ENCODE measurements around the gene DHX35.

The DHX35 gene, protein sequence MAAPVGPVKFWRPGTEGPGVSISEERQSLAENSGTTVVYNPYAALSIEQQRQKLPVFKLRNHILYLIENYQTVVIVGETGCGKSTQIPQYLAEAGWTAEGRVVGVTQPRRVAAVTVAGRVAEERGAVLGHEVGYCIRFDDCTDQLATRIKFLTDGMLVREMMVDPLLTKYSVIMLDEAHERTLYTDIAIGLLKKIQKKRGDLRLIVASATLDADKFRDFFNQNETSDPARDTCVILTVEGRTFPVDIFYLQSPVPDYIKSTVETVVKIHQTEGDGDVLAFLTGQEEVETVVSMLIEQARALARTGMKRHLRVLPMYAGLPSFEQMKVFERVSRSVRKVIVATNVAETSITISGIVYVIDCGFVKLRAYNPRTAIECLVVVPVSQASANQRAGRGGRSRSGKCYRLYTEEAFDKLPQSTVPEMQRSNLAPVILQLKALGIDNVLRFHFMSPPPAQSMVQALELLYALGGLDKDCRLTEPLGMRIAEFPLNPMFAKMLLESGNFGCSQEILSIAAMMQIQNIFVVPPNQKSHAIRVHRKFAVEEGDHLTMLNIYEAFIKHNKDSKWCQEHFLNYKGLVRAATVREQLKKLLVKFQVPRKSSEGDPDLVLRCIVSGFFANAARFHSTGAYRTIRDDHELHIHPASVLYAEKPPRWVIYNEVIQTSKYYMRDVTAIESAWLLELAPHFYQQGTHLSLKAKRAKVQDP

DNA sequence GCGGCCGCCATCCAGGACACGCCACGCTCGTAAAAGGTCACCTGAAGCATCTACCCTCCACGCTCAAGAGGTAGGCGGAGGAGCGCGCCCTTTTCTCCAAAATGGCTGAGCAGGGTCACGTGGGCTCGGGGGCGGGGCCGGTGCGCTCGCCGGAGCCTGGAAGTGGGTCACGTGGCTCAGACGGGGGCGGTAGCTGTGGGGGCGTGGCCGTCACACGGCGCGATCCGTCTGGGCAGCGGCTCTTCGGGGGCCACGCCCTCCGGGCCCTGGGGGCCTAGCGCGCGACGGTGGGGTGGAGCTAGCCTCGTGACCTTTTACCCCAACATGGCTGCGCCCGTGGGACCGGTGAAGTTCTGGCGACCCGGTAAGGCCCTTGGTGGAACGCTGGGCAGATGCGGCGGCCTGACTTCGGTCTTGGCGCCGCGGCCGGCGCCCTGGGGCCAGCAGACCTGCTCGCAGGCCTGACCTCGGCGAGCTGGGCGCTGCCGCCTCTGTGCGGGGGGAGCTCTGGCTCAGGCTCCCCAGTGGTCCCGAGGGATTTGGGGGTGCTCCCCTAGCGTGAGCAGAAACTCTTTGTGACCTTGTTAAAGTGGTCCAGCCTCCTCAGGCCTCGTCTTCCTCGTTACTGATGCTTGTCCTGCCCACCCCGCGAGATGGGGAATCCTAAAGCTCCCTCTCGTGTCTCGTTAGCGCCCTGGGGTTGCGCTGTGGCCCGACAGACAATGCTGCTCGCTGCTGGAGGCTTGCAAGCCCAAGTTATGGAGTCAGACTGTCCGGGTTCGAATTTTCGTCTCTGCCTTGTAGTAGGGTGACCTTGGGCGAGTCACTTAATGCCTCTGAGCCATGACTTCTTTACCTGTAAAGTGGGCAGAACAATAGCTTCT lies at the start of gene DHX35:
Gene DHX35, plus strand, starts transcription at position 301 of the 884 bp plus-strand sequence. Its CDS starts 24 bp downstream, at position 325.
- DNase-seq = peak; percentile 99 to 100
- TF ChIP-seq GATA1 (IDR thresholded peaks at IDR 0.05; ENCODE audit: low read depth, low read length) = no peak
- peak; percentile 84 for TF ChIP-seq POLR2A (IDR thresholded peaks at IDR 0.05; ENCODE audit: low read length)

DNA sequence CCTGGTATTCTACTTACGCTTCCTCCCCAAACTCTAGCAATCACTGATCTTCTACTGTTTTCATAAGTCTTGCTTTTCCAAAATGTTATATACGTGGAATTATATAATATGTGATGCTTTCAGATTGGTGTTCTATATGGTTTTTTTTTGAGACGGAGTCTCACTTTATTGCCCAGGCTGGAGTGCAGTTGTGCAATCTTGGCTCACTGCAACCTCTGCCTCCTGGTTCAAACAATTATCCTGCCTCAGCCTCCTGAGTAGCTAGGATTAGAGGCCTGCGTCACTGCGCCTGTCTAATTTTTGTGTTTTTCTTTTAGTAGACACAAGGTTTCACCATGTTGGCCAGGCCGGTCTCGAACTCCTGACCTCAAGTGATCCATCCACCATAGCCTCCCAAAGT lies 46.8 kb upstream of the DHX35 start:
- DNase-seq = no peak
- TF ChIP-seq POLR2A (IDR thresholded peaks at IDR 0.05; ENCODE audit: low read length) (no peak), GATA1 (IDR thresholded peaks at IDR 0.05; ENCODE audit: low read depth, low read length) (no peak)

DNA sequence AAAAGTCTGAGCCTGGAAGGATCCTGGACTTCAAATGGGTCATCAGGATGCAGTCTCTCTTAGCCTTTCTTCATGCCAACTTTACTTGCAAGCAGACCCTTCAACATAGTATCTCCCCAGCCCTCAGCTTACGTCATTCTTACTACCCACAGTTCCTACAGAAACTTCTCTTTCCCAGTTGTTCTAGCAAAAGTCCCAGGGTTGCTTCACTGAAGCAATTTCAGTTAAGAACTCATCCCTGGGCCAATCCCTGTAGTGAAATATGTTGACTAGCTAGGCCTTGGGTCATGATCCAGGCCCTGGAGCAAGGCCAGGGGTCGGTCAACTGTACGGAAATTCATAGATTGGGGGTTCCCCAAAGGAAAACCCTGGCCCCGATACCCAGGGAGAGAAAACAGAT lies 44.5 kb upstream of the DHX35 start:
- TF ChIP-seq GATA1 (IDR thresholded peaks at IDR 0.05; ENCODE audit: low read depth, low read length) (no peak), POLR2A (IDR thresholded peaks at IDR 0.05; ENCODE audit: low read length) (no peak)
- DNase-seq = no peak

- no peak for DNase-seq
- TF ChIP-seq GATA1 (IDR thresholded peaks at IDR 0.05; ENCODE audit: low read depth, low read length) (no peak), POLR2A (IDR thresholded peaks at IDR 0.05; ENCODE audit: low read length) (no peak)
Observed at GRCh38 chr20:38918172-38918571, 44.0 kb upstream of the DHX35 start.

DNA sequence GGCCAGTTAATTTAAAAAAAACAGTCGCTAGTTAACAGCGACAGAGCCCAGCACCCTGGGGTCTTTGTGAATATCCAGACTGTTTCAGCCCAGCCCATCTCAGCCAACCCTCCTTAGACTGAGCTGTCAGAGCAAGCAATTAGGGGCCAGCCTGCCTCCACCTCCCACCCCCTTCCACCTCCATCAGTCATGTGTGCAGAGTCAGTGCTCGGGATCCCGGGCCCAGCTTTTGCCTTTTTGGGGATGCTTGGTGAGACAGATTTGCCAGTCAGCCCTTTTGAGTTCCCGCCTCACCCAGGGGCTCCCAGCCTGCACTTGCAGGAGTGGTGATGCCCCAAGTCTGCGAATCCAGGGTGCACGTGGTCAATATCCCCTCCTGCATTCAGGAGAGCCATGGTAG lies 42.5 kb upstream of the DHX35 start:
- no peak for DNase-seq
- no peak for TF ChIP-seq POLR2A (IDR thresholded peaks at IDR 0.05; ENCODE audit: low read length)
- TF ChIP-seq GATA1 (IDR thresholded peaks at IDR 0.05; ENCODE audit: low read depth, low read length) = no peak

DNA sequence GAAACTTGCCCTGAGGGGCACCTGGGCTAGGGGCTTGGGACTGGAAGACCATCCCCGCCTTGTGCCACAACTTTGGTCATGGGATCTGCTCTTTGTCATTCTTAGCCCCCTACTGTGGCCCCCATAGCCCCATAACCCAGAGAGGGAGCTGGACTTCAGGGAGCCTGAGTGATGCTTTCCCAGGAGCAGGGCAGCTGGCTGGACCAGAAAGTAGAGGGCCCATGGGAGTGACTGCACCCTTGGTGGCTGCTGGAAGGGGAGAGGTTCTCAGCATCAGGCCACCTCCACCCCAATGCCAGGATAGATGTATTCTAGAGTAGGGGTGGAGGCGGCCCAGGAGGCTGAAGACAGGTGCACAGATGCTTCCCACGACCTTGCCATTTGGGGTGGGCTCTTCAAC lies 41.7 kb upstream of the DHX35 start:
- TF ChIP-seq POLR2A (IDR thresholded peaks at IDR 0.05; ENCODE audit: low read length) = no peak
- TF ChIP-seq GATA1 (IDR thresholded peaks at IDR 0.05; ENCODE audit: low read depth, low read length) = no peak
- no peak for DNase-seq

- DNase-seq = no peak
Observed at GRCh38 chr20:38920851-38921250, 41.3 kb upstream of the DHX35 start.

DNA sequence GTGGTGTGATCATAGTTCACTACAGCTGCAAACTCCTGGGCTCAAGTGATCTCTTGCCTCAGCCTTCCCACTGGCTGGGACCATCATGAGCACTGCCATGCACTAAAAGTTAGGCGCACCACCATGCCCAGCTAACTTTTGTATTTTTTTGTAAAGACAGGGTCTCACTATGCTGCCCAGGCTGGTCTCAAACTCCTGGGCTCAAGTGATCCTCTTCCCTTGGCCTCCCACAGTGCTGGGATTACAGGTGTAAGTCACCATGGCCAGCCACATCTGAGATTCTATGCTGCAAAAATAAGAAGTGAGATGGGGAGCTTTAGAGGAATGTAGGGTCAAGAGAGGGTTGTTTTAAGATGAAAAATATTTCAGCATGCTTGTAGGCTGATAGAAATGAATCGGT lies 37.4 kb upstream of the DHX35 start:
- TF ChIP-seq GATA1 (IDR thresholded peaks at IDR 0.05; ENCODE audit: low read depth, low read length) (no peak), POLR2A (IDR thresholded peaks at IDR 0.05; ENCODE audit: low read length) (no peak)
- no peak for DNase-seq

More at GRCh38 chr20:38920851-38921250, 41.3 kb upstream of the DHX35 start:
- TF ChIP-seq GATA1 (IDR thresholded peaks at IDR 0.05; ENCODE audit: low read depth, low read length) (no peak), POLR2A (IDR thresholded peaks at IDR 0.05; ENCODE audit: low read length) (no peak)

DNA sequence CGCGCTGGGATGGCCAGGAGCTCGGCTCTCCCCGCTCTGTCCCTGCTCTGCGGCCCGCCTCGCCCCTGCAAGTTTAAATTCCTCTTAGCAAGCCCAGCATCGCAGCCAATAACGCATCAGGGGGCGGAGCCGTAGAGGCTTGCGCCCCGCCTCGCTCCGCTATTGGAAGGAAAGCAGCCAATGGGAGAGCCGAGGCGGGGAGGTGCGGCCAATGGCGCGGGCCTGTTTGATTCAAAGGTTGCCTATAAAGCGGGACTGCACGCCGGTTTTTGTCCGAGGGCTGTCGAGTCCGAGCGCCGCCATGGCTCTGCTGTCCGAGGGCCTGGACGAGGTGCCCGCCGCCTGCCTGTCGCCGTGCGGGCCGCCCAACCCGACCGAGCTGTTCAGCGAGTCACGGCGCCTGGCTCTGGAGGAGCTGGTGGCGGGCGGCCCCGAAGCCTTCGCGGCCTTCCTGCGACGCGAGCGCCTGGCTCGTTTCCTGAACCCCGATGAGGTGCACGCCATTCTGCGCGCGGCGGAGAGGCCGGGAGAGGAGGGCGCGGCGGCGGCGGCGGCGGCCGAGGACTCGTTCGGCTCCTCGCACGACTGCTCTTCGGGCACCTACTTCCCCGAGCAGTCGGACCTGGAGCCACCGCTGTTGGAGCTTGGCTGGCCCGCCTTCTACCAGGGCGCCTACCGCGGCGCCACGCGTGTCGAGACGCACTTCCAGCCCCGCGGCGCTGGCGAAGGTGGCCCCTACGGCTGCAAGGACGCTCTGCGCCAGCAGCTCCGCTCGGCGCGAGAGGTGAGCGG lies 35.8 kb upstream of the DHX35 start, which contains the start of gene FAM83D:
Gene FAM83D, plus strand, starts transcription at position 276 of the 792 bp plus-strand sequence. Its CDS starts 26 bp downstream, at position 302.
- peak; percentile 100 for DNase-seq
- TF ChIP-seq GATA1 (IDR thresholded peaks at IDR 0.05; ENCODE audit: low read depth, low read length) = no peak
- TF ChIP-seq POLR2A (IDR thresholded peaks at IDR 0.05; ENCODE audit: low read length) = peak; percentile 97

- DNase-seq = peak; percentile 43 to 66
- TF ChIP-seq GATA1 (IDR thresholded peaks at IDR 0.05; ENCODE audit: low read depth, low read length) (no peak), POLR2A (IDR thresholded peaks at IDR 0.05; ENCODE audit: low read length) (no peak)
Observed at GRCh38 chr20:38926934-38927616, 35.1 kb upstream of the DHX35 start.

DNA sequence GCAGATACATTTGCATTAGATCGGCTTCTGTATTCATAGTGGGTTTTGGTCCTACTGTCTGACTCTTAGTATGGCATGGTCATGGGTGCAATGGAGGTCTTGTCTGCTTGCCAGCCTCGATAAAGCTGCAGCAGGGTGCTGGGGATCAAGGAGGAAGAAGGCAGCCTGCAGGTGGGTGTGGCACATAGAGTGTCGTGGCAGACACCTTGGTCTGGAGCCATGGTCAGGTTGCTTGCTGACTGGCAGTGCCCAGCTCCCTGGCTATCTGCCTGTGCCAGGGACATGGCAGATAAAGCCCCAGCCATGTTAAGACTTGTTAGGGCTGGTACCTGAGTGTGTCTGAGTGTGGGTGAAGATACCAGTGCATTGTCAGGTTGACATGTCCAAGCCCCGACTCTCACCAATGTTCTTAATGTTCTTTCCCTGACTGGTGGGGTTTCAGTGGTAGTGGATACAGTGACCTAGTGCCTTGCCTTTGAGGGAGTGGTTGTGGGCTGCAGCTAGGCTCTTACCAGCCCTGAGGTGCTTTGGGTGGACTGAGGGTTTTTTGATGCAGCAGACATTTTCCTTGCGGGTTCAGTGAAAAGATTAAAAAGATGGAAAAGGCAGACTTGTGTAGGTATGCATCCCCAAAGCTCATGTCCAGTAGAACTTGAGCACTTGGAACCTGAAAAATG lies 34.1 kb upstream of the DHX35 start:
- peak; percentile 68 to 73 for DNase-seq
- TF ChIP-seq POLR2A (IDR thresholded peaks at IDR 0.05; ENCODE audit: low read length) = peak; percentile 64
- no peak for TF ChIP-seq GATA1 (IDR thresholded peaks at IDR 0.05; ENCODE audit: low read depth, low read length)

GRCh38 chr20:38930242-38930569 lies 31.9 kb upstream of the DHX35 start:
- TF ChIP-seq POLR2A (IDR thresholded peaks at IDR 0.05; ENCODE audit: low read length) (no peak), GATA1 (IDR thresholded peaks at IDR 0.05; ENCODE audit: low read depth, low read length) (no peak)
- no peak for DNase-seq
